HepG2 (cell line): ENCODE data around the gene KCNF1. TPM values are rescaled to one million over a fixed set of nuclear protein-coding genes. Genes with fewer than 3 reads are reported as not detected.

Experiments
- ATAC-seq: fragments of 200-7000 bp; cut with Tn5 transposase; 3 replicates; pipeline ENCODE4 v1.9.1; 2020; ENCODE audit warnings: mild to moderate bottlenecking, moderate library complexity
- BruUV-seq: library from RNA; stranded (reverse); fragments of 400-500 nt; replicated peaks from 2 replicates; lab custom pipeline; 2021; lab: Mats Ljungman, UMichigan
- CTCF ChIA-PET: fragments of 300-600 bp; formaldehyde crosslinking; extraction: SDS; loops from one replicate; lab custom pipeline; 2021; ENCODE audit warnings: low total read pairs, inconsistent platforms, low intra/inter-chr PET ratio; lab: Yijun Ruan, JAX
- POLR2A ChIA-PET: fragments of 350-600 bp; sonication (Branson Sonifier 250); formaldehyde crosslinking; loops from one replicate; lab custom pipeline; 2020; ENCODE audit warnings: antibody characterized with exemption, inconsistent platforms; lab: Yijun Ruan, JAX
- DNase-seq: peaks from one replicate; pipeline ENCODE4 v3.0.0-alpha.2; 2015; ENCODE audit warnings: low spot score
- FAIRE-seq: peaks from 3 replicates; lab custom pipeline; 2011; peaks lifted over from hg19 to GRCh38; lab: Jason Lieb, UNC
- H2AFZ ChIP-seq: one replicate; pipeline ENCODE4 v1.6.1; 2011; ENCODE audit warnings: low read length, inconsistent platforms
- H3K27ac ChIP-seq: fragments of 300-600 bp; 3 replicates; pipeline ENCODE4 v1.8.0; 2011; ENCODE audit warnings: mixed run types, mild to moderate bottlenecking, mixed read lengths, low read length, inconsistent platforms; ENCODE audit not compliant: insufficient read depth; ENCODE audit errors: extremely low read length
- H3K27me3 ChIP-seq, 2 experiments: fragments of 200-600 bp in 1 of 2; 2 replicates in 1 of 2; 3 replicates in 1 of 2; pipeline versions ENCODE4 v1.6.0 to v1.8.0; 2011; ENCODE audit warnings: low read length in 2 of 2, mild to moderate bottlenecking in 2 of 2, moderate library complexity in 2 of 2, inconsistent platforms in 1 of 2; ENCODE audit not compliant: insufficient read depth in 2 of 2, control insufficient read depth in 1 of 2
- H3K36me3 ChIP-seq, 2 experiments: fragments of 200-600 bp in 1 of 2; replicated peaks in 1 of 2; 2 replicates in 1 of 2; 3 replicates in 1 of 2; pipeline versions ENCODE4 v1.5.1 to v1.8.0; 2011; ENCODE audit warnings: low read length in 2 of 2, inconsistent platforms in 1 of 2; ENCODE audit not compliant: insufficient read depth in 2 of 2, control insufficient read depth in 1 of 2
- H3K4me1 ChIP-seq: 2 replicates; pipeline ENCODE4 v1.5.1; 2012; ENCODE audit warnings: low read length, inconsistent platforms; ENCODE audit not compliant: insufficient read depth
- H3K4me2 ChIP-seq: 2 replicates; pipeline ENCODE4 v1.6.0; 2011; ENCODE audit warnings: low read depth, low read length, inconsistent platforms
- H3K4me3 ChIP-seq, 3 experiments: fragments of 200-600 bp in 1 of 3; sonication (generic), shearing (Covaris generic) in 1 of 3; replicated peaks in 1 of 3; 2 replicates each; pipeline ENCODE4 v1.5.1; 2011 to 2016; ENCODE audit warnings: low read length in 3 of 3, inconsistent platforms in 2 of 3, low read depth in 2 of 3, mild to moderate bottlenecking in 2 of 3, control low read depth in 1 of 3, mixed read lengths in 1 of 3; ENCODE audit not compliant: insufficient read depth in 1 of 3
- H3K79me2 ChIP-seq: one replicate; pipeline ENCODE4 v1.6.1; 2011; ENCODE audit warnings: low read length, inconsistent platforms; ENCODE audit not compliant: insufficient read depth
- H3K9ac ChIP-seq: 2 replicates; pipeline ENCODE4 v1.6.0; 2011; ENCODE audit warnings: mild to moderate bottlenecking, low read depth, low read length, inconsistent platforms; ENCODE audit not compliant: insufficient read depth
- H3K9me3 ChIP-seq: 2 replicates; pipeline ENCODE4 v1.5.1; 2012; ENCODE audit warnings: mild to moderate bottlenecking, low read length
- H4K20me1 ChIP-seq: 2 replicates; pipeline ENCODE4 v1.6.0; 2011; ENCODE audit warnings: inconsistent platforms, mild to moderate bottlenecking, low read length, moderate library complexity; ENCODE audit not compliant: insufficient read depth
- ATF4 ChIP-seq, 2 experiments: fragments of 450-650 bp in 1 of 2; sonication (generic) in 1 of 2; formaldehyde crosslinking; IDR thresholded peaks; 2 replicates each; pipeline versions ENCODE4 v1.5.0 to v1.8.0; 2020 to 2022; ENCODE audit warnings: mild to moderate bottlenecking in 1 of 2, missing genetic modification reagents in 1 of 2
- BCL3 ChIP-seq: sonication (generic); formaldehyde crosslinking; IDR thresholded peaks from 2 replicates; pipeline ENCODE4 v1.5.1; 2020; ENCODE audit warnings: mild to moderate bottlenecking, missing genetic modification reagents, moderate library complexity
- BCL6 ChIP-seq: IDR thresholded peaks from 2 replicates; pipeline ENCODE4 v1.6.1; 2016; ENCODE audit warnings: missing genetic modification reagents, missing compliant biosample characterization
- HMG20B ChIP-seq: conservative IDR thresholded peaks from 2 replicates; pipeline ENCODE4 v1.6.1; 2016; ENCODE audit warnings: missing genetic modification reagents, missing compliant biosample characterization
- JARID2 ChIP-seq: sonication (generic); formaldehyde crosslinking; IDR thresholded peaks from 2 replicates; pipeline ENCODE4 v1.8.1; 2023; ENCODE audit warnings: missing genetic modification reagents, inconsistent platforms; ENCODE audit not compliant: insufficient replicate concordance
- PHF20 ChIP-seq: sonication (generic); formaldehyde crosslinking; IDR thresholded peaks from 2 replicates; pipeline ENCODE4 v1.5.0; 2020; ENCODE audit warnings: mild to moderate bottlenecking, missing genetic modification reagents
- PITX1 ChIP-seq: sonication (generic); formaldehyde crosslinking; IDR thresholded peaks from 2 replicates; pipeline ENCODE4 v1.5.1; 2020; ENCODE audit warnings: mild to moderate bottlenecking, missing genetic modification reagents
- POLR2A ChIP-seq, 2 experiments: IDR thresholded peaks; 2 replicates each; pipeline ENCODE4 v1.6.1; 2011; ENCODE audit warnings: low read depth in 2 of 2, low read length in 2 of 2, mild to moderate bottlenecking in 1 of 2, moderate library complexity in 1 of 2; ENCODE audit not compliant: insufficient read depth in 1 of 2
- SKIL ChIP-seq: sonication (generic); formaldehyde crosslinking; IDR thresholded peaks from 2 replicates; pipeline ENCODE4 v1.8.0; 2022; ENCODE audit warnings: missing genetic modification reagents, mild to moderate bottlenecking, moderate library complexity, borderline replicate concordance
- SP1 ChIP-seq, 2 experiments: fragments of 450-650 bp in 1 of 2; sonication (generic) in 1 of 2; formaldehyde crosslinking in 1 of 2; IDR thresholded peaks; 2 replicates each; pipeline versions ENCODE4 v1.4.0 to v1.6.1; 2016 to 2020; ENCODE audit warnings: missing genetic modification reagents in 1 of 2
- THRA ChIP-seq: sonication (generic); formaldehyde crosslinking; IDR thresholded peaks from 2 replicates; pipeline ENCODE4 v1.4.0; 2020; ENCODE audit warnings: missing genetic modification reagents, borderline replicate concordance
- TSC22D2 ChIP-seq: sonication (generic); formaldehyde crosslinking; IDR thresholded peaks from 2 replicates; pipeline ENCODE4 v1.5.1; 2020; ENCODE audit warnings: missing genetic modification reagents, mild to moderate bottlenecking, borderline replicate concordance
- ZNF20 ChIP-seq: sonication (generic); formaldehyde crosslinking; IDR thresholded peaks from 2 replicates; pipeline ENCODE4 v1.4.0; 2020; ENCODE audit warnings: mild to moderate bottlenecking, moderate library complexity, missing genetic modification reagents
- ZNF543 ChIP-seq: sonication (generic); formaldehyde crosslinking; IDR thresholded peaks from 2 replicates; pipeline ENCODE4 v1.4.0; 2020; ENCODE audit warnings: mild to moderate bottlenecking, missing genetic modification reagents
- ZNF782 ChIP-seq: sonication (generic); formaldehyde crosslinking; IDR thresholded peaks from 2 replicates; pipeline ENCODE4 v1.4.0; 2020; ENCODE audit warnings: missing genetic modification reagents, mild to moderate bottlenecking, borderline replicate concordance
- ZNF788 ChIP-seq: sonication (generic); formaldehyde crosslinking; IDR thresholded peaks from 2 replicates; pipeline ENCODE4 v1.5.0; 2020; ENCODE audit warnings: mild to moderate bottlenecking, missing genetic modification reagents, borderline replicate concordance
- ZNF816 ChIP-seq: sonication (generic); formaldehyde crosslinking; IDR thresholded peaks from 2 replicates; pipeline ENCODE4 v1.8.0; 2022; ENCODE audit warnings: missing genetic modification reagents, mild to moderate bottlenecking, borderline replicate concordance
- ZSCAN25 ChIP-seq: sonication (generic); formaldehyde crosslinking; IDR thresholded peaks from 2 replicates; pipeline ENCODE4 v1.8.0; 2022; ENCODE audit warnings: mild to moderate bottlenecking, missing genetic modification reagents
- WGBS: methylation state at CpG from one replicate; pipeline ENCODE4 v1.1.6; 2017; ENCODE audit warnings: low lambda C conversion rate; 5-methylcytosine and 5-hydroxymethylcytosine counted together
- in situ Hi-C: cut with HindIII; loops from 2 replicates; pipeline ENCODE4 v1.10.0; 2017; ENCODE audit warnings: low pct_unique_long_range_greater_than_20kb; ENCODE audit not compliant: extremely low pct_ligation_motif_present
- intact Hi-C: fragments of 100-400 bp; cut with micrococcal nuclease; formaldehyde crosslinking; loops from one replicate; pipeline ENCODE4 v1.10.0; 2022; ENCODE audit not compliant: unreplicated experiment
- polyA plus RNA-seq, 8 experiments: library from polyadenylated mRNA; depleted of rRNA in 3 of 8; stranded (reverse) in 7 of 8; unstranded in 1 of 8; fragments of >200 nt; fragmentation: Illumina TruSeq in 4 of 8; extraction: Trizol in 4 of 8; gene quantifications; 2 replicates each; pipeline versions ENCODE4 v1.2.1 to v1.2.3, GENCODE V29; 2011 to 2016; ENCODE audit warnings: low read depth in 4 of 8, missing spikeins in 1 of 8, mixed read lengths in 1 of 8; ENCODE audit not compliant: insufficient read depth in 1 of 8
- total RNA-seq, 5 experiments: library from RNA; depleted of rRNA; stranded (reverse); fragments of >200 nt; fragmentation: Illumina TruSeq; extraction: Trizol; gene quantifications; 2 replicates each; pipeline ENCODE4 v1.2.3, GENCODE V29; 2016; ENCODE audit warnings: low read depth in 1 of 5

KCNF1 gene
- total and polyA plus RNA-seq, 2 of the 13 experiments (the other 11 are each of a cell fraction or from before 2014, with no cell fraction given) = 0.09 to 0.12 TPM

GRCh38 chr2:10941383-10941782 lies 29.6 kb downstream of the KCNF1 start (continued):
- TF ChIP-seq ZNF816 (CRISPR knock-in tag) (no peak), SKIL (CRISPR knock-in tag) (no peak), ZSCAN25 (CRISPR knock-in tag) (no peak), HMG20B (CRISPR knock-in tag) (no peak)

GRCh38 chr2:10944799-10945198 lies 33.1 kb downstream of the KCNF1 start:
- ChIA-PET POLR2A (interaction anchor here (0.6 kb wide), 1 partner anchor 420 kb away, joined by 3 read pairs; no protein-coding TSS in a partner anchor), CTCF (no interaction called here)
- no TSS peak for BruUV-seq
- Histone ChIP-seq H3K27ac (no peak overlapping the region), H3K36me3 (no peaks in the 10 kb centered on the region), H3K9ac (no peak overlapping the region), H4K20me1 (no peaks in the 10 kb centered on the region), H3K9me3 (0 out of 2 replicates have a peak, but pooled peaks cover under 1% of the 10 kb centered on the region), H2AFZ (no peak overlapping the region), H3K4me1 (no peaks in the 10 kb centered on the region), H3K79me2 (no peaks in the 10 kb centered on the region), H3K4me3 (no peak overlapping the region), H3K4me2 (no peak overlapping the region), H3K27me3 (peaks cover 8 to 49% of the 10 kb centered on the region in 2 experiments; a peak in 4 of 5 replicates)
- DNase-seq (no peak), FAIRE-seq (no peak), ATAC-seq (no peak)
- in situ Hi-C loops = no loop called here
- intact Hi-C loops = loop anchor here (10.0 kb wide), 1 partner anchor 1530 kb away; no protein-coding TSS in a partner anchor
- WGBS = 24% methylated on average over 5 of the region's 5 CpGs
- no peak for TF ChIP-seq TSC22D2 (CRISPR knock-in tag)
- TF ChIP-seq ATF4 (CRISPR knock-in tag; IDR thresholded peaks at IDR 0.05) = no peak
- TF ChIP-seq ZNF782 (CRISPR knock-in tag) = no peak
- TF ChIP-seq THRA = no peak
- no peak for TF ChIP-seq POLR2A (IDR thresholded peaks at IDR 0.05; ENCODE audit: insufficient read depth in 1 of 2, low read depth in 2 of 2, low read length in 2 of 2)
- no peak for TF ChIP-seq JARID2
- TF ChIP-seq ZNF788 (CRISPR knock-in tag) = no peak
- TF ChIP-seq PITX1 (CRISPR knock-in tag) = no peak
- no peak for TF ChIP-seq BCL6 (CRISPR knock-in tag)
- TF ChIP-seq ZNF20 (CRISPR knock-in tag) = no peak
- TF ChIP-seq SP1 (IDR thresholded peaks at IDR 0.05) = no peak
- TF ChIP-seq SP1 (CRISPR knock-in tag; IDR thresholded peaks at IDR 0.05) = no peak
- TF ChIP-seq PHF20 = no peak
- TF ChIP-seq BCL3 (CRISPR knock-in tag) = no peak
- TF ChIP-seq ZNF543 (CRISPR knock-in tag) = no peak
